GM18909 (cell line): Measurements from ENCODE around the gene DFFB.

Experiments used
- ATAC-seq: cut with Tn5 transposase; IDR thresholded peaks from one replicate; pipeline ENCODE4 v1.9.1; 2021; ENCODE audit warnings: mild to moderate bottlenecking; ENCODE audit not compliant: unreplicated experiment, poor library complexity

Gene DFFB

DNA sequence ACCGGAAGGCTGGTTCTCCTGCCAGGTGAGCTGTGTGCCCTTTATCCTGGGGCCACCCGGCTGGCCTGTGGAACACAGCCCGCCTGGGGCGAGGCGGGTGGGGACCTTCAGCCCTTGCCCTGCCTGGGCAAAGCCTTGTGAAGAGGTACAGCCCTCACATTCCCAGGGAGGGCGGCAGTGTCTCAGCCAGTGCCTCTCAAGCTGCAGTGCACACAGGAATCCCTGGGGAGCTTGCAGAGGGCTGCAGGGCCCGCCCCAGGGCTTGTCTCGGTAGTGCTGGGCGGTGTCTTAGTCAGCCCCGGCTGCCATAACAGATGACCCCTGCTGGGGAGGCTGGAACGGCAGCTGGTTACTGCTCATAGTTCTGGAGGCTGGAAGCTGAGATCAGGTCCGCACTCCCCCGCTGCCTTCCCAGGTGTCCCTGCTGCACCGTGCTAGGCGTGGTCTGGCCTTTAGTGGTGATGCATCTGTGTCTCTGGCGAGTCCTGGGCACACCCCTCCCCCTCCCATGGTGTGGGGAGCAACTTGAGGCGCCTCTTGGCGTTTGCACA lies 12.6 kb downstream of the DFFB start:
- no peak for ATAC-seq

- no peak for ATAC-seq
Measured at GRCh38 chr1:3871451-3871805, 14.2 kb downstream of the DFFB start.

GRCh38 chr1:3872546-3872945 lies 15.3 kb downstream of the DFFB start:
- no peak for ATAC-seq

- ATAC-seq: no peak
Measured at GRCh38 chr1:3874736-3875135, 17.5 kb downstream of the DFFB start.

- no peak for ATAC-seq
Measured at GRCh38 chr1:3876716-3877115, 19.4 kb downstream of the DFFB start.

GRCh38 chr1:3879099-3879498 lies 21.8 kb downstream of the DFFB start:
- ATAC-seq: no peak

- ATAC-seq: no peak
Measured at GRCh38 chr1:3879787-3880428, 22.6 kb downstream of the DFFB start.

DNA sequence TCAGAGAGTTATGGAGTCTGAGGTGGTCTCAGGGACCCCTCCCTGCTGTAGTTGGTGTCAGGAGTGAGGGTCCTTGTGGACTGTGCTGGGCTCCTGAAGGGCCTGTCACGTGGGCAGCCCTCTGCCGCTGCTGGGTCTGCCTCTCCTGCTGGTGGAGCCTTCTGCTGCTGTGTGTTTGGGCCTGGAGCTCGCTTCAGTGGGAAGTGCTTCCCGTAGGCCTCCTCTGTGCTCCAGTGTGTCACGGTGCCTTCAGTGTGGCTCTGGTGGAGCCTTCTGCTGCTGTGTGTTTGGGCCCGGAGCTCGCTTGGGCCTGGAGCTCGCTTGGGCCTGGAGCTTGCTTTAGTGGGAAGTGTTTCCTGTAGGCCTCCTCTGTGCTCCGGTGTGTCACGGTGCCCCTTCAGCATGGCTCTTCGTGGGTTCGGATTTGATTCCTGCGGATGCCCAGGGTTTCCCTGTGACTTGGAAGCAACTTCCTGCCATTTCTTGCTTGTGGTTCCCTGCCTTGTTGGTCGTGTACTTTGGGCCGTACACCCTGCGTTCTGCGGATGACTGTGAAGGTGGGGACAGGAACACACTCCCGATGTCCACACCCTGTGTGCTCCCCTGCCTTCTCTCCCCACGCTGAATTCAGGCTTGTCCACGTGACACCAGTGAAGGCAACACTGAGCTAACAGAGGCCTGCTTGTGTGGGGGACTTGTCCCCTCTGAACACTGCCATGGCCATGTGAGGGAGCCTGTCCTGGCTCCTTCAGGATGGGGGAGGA lies 23.3 kb downstream of the DFFB start:
- ATAC-seq: no peak

GRCh38 chr1:3881193-3881480 lies 23.9 kb downstream of the DFFB start:
- no peak for ATAC-seq

- ATAC-seq: no peak
Measured at GRCh38 chr1:3883194-3883925, 26.1 kb downstream of the DFFB start.

GRCh38 chr1:3884966-3885365 lies 27.7 kb downstream of the DFFB start:
- ATAC-seq: no peak

DNA sequence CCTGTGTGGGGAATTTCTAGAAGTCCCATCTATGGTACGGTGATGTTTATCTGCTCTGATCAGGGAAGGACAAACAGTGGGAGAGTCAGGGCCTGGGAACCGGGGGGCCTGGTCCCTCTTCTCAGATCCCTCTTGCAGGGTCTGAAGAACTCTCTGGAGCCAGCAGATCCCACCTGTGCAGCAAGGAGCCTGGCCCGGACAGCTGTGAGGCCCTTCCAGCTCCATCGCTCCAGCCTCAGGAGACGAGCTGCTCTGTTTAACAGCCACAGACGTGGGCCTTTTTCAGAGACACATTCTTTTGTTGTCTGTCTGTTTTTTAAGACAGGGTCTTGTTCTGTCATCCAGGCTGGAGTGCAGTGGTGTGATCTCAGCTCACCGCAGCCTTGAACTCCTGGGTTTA lies 28.3 kb downstream of the DFFB start:
- ATAC-seq: no peak

GRCh38 chr1:3886106-3886670 lies 28.9 kb downstream of the DFFB start:
- ATAC-seq: no peak

GRCh38 chr1:3886691-3887090 lies 29.4 kb downstream of the DFFB start:
- ATAC-seq: no peak

DNA sequence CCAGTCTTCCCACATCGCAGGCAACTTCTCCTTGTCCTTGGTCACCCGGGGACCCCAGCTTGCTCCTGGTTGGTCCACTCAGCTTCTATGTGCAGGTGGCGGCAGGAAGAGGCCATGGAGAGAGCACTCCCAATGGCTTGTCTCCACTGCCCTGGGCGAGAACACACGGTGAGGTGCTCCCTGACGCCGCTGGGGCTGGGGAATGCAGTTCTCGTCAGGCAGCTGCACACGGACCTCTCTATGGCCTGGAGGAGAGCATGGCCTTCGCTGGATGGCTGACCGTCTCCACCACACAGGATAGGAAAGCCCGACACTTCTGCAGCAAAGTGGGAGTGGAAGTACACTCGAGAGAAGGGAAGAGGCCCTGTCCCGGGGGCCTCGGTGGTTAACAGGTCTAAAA lies 31.0 kb downstream of the DFFB start:
- no peak for ATAC-seq

DNA sequence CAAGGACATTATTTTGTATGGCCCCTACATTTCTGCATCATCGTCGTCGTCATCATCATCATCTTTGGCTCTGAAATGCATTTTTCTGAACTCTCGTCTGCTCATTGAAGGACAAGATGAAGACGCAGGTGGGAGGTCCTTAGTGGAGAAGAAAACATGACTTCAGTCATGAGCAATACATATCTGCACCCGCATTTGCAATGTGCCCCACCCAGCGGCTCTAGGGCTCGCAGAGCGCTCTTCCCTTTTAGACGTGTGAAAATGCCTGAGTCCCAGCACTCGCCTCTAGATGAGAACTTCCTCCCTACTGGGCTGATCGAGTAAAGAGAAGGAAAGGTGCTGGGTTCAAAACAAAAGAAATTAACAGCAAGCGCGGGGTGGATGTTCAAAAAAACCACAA lies 32.7 kb downstream of the DFFB start:
- ATAC-seq: no peak

GRCh38 chr1:3890389-3891328 lies 33.4 kb downstream of the DFFB start:
- ATAC-seq: no peak

GRCh38 chr1:3891329-3891865 lies 34.1 kb downstream of the DFFB start:
- ATAC-seq: no peak

- no peak for ATAC-seq
Measured at GRCh38 chr1:3892748-3893147, 35.5 kb downstream of the DFFB start.

DNA sequence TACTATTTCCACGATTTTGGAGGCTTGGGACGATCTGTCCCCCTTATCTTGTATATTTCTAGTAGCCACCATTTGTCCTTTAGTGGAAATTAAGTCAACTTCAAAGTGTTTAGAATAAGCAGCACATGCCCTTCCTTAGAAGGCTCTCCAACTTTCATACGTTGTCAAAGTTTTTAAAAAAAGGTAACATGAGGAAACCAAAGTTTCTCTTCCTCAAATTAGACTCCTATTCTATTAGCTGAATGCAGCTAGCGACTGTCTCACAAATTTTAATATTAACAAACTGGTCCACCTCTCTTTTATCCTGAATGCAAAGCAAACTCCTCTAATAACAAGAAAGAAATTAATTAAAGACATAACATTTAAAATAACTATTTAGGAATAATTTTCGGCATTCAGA lies 35.9 kb downstream of the DFFB start:
- ATAC-seq: no peak
